Measurements from ENCODE around the gene LRP4. TPM values are rescaled to one million over a fixed set of nuclear protein-coding genes. Genes with fewer than 3 reads are reported as not detected.
A peak's percentile ranks its signal among the peaks of the same experiment; 100 is the strongest.

LRP4 gene
- total RNA-seq, 1 experiment from 2014 or later = 11.6 TPM

DNA sequence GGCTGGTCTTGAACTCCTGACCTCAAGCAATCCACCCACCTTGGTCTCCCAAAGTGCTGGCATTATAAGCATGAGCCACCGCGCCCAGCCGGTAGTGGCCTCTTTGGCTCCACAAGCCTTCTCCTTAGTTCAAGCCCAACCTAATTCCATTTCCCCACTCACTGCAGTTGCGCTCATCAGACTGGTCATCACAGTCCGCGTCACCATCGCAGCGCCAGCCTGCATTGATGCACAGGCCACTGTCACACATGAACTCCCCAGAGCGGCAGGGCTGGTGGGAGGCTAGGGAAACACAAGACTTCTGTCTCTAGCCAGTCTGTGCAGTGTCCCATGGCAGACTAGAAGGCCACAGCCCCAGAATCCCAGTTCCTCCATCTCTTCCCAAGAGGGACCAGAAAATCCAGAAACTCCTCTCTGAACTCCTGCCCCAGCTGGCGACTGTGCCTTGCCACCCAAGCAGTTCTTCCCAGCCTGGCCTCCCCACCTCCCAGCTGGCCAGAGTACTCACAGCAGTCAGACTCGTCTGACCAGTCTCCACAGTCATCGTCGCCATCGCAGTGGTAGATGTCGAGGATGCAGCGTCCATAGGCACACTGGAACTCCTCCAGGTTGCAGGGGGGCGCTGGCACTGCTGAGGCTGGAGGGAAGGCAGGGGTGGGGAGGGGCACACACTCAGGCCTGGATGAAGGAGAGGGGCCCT lies 19.8 kb downstream of the LRP4 start:
- no peak overlapping the region for H3K56ac ChIP-seq (ENCODE audit: insufficient read length, low read depth, low read length)
- no peak overlapping the region for H3K4me3 Mint-ChIP-seq
- no peaks in the 10 kb centered on the region for H3K79me2 ChIP-seq (ENCODE audit: insufficient read depth, low read length)
- no CpG with 5 or more reads among the region's 17 CpGs for WGBS (ENCODE audit: extremely low coverage, insufficient read length, low lambda C conversion rate)
- no peak overlapping the region for H3T11ph ChIP-seq (ENCODE audit: low read length)
- no peak overlapping the region for H4K91ac ChIP-seq (ENCODE audit: insufficient read length, low read depth, low read length)
- TF ChIP-seq, protein P1, sequence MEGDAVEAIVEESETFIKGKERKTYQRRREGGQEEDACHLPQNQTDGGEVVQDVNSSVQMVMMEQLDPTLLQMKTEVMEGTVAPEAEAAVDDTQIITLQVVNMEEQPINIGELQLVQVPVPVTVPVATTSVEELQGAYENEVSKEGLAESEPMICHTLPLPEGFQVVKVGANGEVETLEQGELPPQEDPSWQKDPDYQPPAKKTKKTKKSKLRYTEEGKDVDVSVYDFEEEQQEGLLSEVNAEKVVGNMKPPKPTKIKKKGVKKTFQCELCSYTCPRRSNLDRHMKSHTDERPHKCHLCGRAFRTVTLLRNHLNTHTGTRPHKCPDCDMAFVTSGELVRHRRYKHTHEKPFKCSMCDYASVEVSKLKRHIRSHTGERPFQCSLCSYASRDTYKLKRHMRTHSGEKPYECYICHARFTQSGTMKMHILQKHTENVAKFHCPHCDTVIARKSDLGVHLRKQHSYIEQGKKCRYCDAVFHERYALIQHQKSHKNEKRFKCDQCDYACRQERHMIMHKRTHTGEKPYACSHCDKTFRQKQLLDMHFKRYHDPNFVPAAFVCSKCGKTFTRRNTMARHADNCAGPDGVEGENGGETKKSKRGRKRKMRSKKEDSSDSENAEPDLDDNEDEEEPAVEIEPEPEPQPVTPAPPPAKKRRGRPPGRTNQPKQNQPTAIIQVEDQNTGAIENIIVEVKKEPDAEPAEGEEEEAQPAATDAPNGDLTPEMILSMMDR (conservative IDR thresholded peaks at IDR 0.05) = no peak
- no peak overlapping the region for H2BK20ac ChIP-seq (ENCODE audit: low read depth, low read length, poor library complexity, severe bottlenecking)
- H3K4me1 ChIP-seq (ENCODE audit: insufficient read depth, low read length) = no peaks in the 10 kb centered on the region
- no peak for DNase-seq
- no peaks in the 10 kb centered on the region for H3K79me1 ChIP-seq (ENCODE audit: insufficient read depth, low read depth, low read length, poor library complexity, severe bottlenecking)
- no peak overlapping the region for H4K5ac ChIP-seq (ENCODE audit: insufficient read length, low read depth, low read length)
- no peaks in the 10 kb centered on the region for H4K20me1 ChIP-seq (ENCODE audit: control insufficient read depth, insufficient read depth, insufficient read length)
- no peak overlapping the region for H4K8ac ChIP-seq (replicated peaks; ENCODE audit: insufficient read length, low read depth, low read length)
- no peak overlapping the region for H2AFZ ChIP-seq (ENCODE audit: low read length)
- no peak overlapping the region for H3K14ac ChIP-seq (ENCODE audit: insufficient read depth, low read length)
- no peak overlapping the region for H2BK15ac ChIP-seq (ENCODE audit: low read depth, low read length)
- no peak overlapping the region for H3K4me2 ChIP-seq (ENCODE audit: insufficient read depth, insufficient read length, low read length)
- H3K9me3 ChIP-seq (ENCODE audit: control insufficient read depth, low read depth, low read length) = no peaks in the 10 kb centered on the region
- no peak overlapping the region for H2AK5ac ChIP-seq (ENCODE audit: insufficient read length, low read length)
- H3K27me3 ChIP-seq (ENCODE audit: insufficient read depth, low read length) = no peaks in the 10 kb centered on the region
- no peak overlapping the region for H2BK120ac ChIP-seq (ENCODE audit: low read depth, low read length, poor library complexity, severe bottlenecking)
- H3K27ac ChIP-seq (ENCODE audit: insufficient read length, low read depth, low read length) = no peak overlapping the region
- H3K23ac ChIP-seq (ENCODE audit: insufficient read length, low read depth, low read length) = no peak overlapping the region
- H2BK5ac ChIP-seq (ENCODE audit: insufficient read length, low read length) = no peak overlapping the region
- peaks cover 4 to 6% of the 10 kb centered on the region in 2 experiments; a peak in 3 of 5 replicates for H3K9me3 Mint-ChIP-seq
- no peak overlapping the region for H3K18ac ChIP-seq (ENCODE audit: insufficient read length, low read depth, low read length)
- no peaks in the 10 kb centered on the region for H3K27me3 Mint-ChIP-seq (ENCODE audit: low read depth)
- H2BK12ac ChIP-seq (ENCODE audit: insufficient read length, low read depth, low read length) = no peak overlapping the region
- H3K4me1 Mint-ChIP-seq = peaks cover 3 to 12% of the 10 kb centered on the region in 2 experiments
- peak overlapping the region in 2 of 3 experiments; percentile 16 to 18; a peak in 3 of 7 replicates for H3K27ac Mint-ChIP-seq
- H3K4ac ChIP-seq (ENCODE audit: low read depth, low read length) = no peak overlapping the region
- H3K9ac ChIP-seq (ENCODE audit: extremely low read depth, insufficient read length, low read length) = no peak overlapping the region
- H3K23me2 ChIP-seq (ENCODE audit: insufficient read length, low read depth, low read length, poor library complexity, severe bottlenecking) = no peaks in the 10 kb centered on the region
- H3K36me3 Mint-ChIP-seq (ENCODE audit: insufficient read depth in 1 of 3, low read depth in 3 of 3) = peaks cover 35 to 46% (median 40%) of the 10 kb centered on the region in 3 experiments; a peak in 6 of 7 replicates
